ENCODE measurements around the gene HINFP.

DNA sequence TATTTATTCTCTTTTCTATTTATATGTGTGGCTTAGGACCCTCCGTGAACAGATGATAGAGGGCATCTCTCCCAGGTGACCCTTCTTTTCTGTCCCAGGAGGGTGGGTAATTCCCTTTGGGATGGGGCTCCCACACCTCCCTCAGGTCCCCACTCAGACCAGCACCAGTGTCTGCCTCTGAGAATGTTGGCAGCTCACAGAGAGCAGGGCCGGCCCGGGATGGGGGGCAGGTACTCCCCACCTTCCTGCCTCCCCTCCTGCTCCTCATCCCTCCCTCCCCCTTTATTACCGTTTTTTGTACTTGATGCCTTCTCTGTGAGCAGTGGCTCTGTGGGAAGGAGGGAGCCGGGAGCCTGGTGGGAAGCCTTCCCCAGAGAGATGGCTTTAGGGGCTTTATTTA, 4.8 kb upstream of the HINFP start:
- TF ChIP-seq, protein P1, sequence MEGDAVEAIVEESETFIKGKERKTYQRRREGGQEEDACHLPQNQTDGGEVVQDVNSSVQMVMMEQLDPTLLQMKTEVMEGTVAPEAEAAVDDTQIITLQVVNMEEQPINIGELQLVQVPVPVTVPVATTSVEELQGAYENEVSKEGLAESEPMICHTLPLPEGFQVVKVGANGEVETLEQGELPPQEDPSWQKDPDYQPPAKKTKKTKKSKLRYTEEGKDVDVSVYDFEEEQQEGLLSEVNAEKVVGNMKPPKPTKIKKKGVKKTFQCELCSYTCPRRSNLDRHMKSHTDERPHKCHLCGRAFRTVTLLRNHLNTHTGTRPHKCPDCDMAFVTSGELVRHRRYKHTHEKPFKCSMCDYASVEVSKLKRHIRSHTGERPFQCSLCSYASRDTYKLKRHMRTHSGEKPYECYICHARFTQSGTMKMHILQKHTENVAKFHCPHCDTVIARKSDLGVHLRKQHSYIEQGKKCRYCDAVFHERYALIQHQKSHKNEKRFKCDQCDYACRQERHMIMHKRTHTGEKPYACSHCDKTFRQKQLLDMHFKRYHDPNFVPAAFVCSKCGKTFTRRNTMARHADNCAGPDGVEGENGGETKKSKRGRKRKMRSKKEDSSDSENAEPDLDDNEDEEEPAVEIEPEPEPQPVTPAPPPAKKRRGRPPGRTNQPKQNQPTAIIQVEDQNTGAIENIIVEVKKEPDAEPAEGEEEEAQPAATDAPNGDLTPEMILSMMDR (conservative IDR thresholded peaks at IDR 0.05): no peak
- TF ChIP-seq ZFX (IDR thresholded peaks at IDR 0.05): no peak

Data from C4-2B (cell line).